OCI-LY7 (cell line): ENCODE data around the gene TRERF1.

ENCODE experiments used
- CTCF ChIP-seq: fragments of 200-600 bp; sonication (generic); conservative IDR thresholded peaks from 2 replicates; pipeline ENCODE4 v1.5.1; 2014; ENCODE audit warnings: mild to moderate bottlenecking, antibody characterized with exemption, low read length, moderate library complexity, mixed read lengths
- EZH2phosphoT487 ChIP-seq: fragments of 200-600 bp; sonication (generic); IDR thresholded peaks from 2 replicates; pipeline ENCODE4 v1.6.1; 2018; ENCODE audit warnings: low read depth, borderline replicate concordance, mild to moderate bottlenecking, mixed run types, antibody characterized with exemption, low read length, moderate library complexity, mixed read lengths

- TF ChIP-seq CTCF (no peak), EZH2phosphoT487 (no peak)
These were observed 248.5 kb downstream of the TRERF1 start for GRCh38 chr6:42203183-42203582.
